ENCODE measurements around the gene PRKN.

DNA sequence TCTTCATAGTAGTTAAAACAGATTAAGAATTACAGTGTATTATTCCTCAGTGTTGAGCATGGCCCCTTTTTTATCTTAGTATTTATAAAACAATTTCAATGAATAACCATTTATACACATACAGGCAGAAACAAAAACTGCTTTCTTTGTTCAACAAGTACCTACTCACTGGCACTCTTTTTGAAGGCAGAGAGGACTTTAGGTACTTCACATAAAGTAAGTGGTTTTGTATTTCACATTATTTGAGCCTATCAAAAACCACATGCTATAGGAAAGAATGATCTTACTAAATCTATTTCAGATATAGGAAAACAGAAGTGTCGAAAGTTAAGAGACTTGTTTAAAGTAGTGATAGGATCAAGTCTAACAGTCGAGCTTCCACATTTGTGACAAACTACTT lies 73.8 kb downstream of the PRKN start:
- no peak for TF ChIP-seq CTCF (IDR thresholded peaks at IDR 0.05)
- TF ChIP-seq POLR2A (IDR thresholded peaks at IDR 0.05) = no peak

Data from tibial nerve (tissue), 3 donors.